Inferior parietal cortex (tissue), 1 donor: ENCODE measurements around the gene MYL3.
A peak's percentile ranks its signal among the peaks of the same experiment; 100 is the strongest.

Experiments
- DNase-seq: peaks from one replicate; pipeline ENCODE4 v3.0.0-alpha.2; 2016; ENCODE audit errors: extremely low spot score

Gene MYL3

GRCh38 chr3:46849686-46850467 lies 13.4 kb downstream of the MYL3 start:
- DNase-seq, result no peak

GRCh38 chr3:46849045-46849631 lies 14.1 kb downstream of the MYL3 start:
- no peak for DNase-seq

GRCh38 chr3:46848271-46849044 lies 14.8 kb downstream of the MYL3 start:
- DNase-seq, result no peak

- DNase-seq, result no peak
Measured at GRCh38 chr3:46847744-46848143, 15.5 kb downstream of the MYL3 start.

- no peak for DNase-seq
Measured at GRCh38 chr3:46846624-46847542, 16.4 kb downstream of the MYL3 start.

- DNase-seq, result peak; percentile 47
Measured at GRCh38 chr3:46845860-46846623, 17.2 kb downstream of the MYL3 start.

- DNase-seq, result peak; percentile 6
Measured at GRCh38 chr3:46845397-46845859, 17.8 kb downstream of the MYL3 start.

- no peak for DNase-seq
Measured at GRCh38 chr3:46844881-46845312, 18.3 kb downstream of the MYL3 start.

- no peak for DNase-seq
Measured at GRCh38 chr3:46844397-46844796, 18.8 kb downstream of the MYL3 start.

- DNase-seq, result no peak
Measured at GRCh38 chr3:46843508-46843907, 19.7 kb downstream of the MYL3 start.

GRCh38 chr3:46840491-46840890 lies 22.8 kb downstream of the MYL3 start:
- no peak for DNase-seq

GRCh38 chr3:46838301-46838700 lies 24.9 kb downstream of the MYL3 start:
- no peak for DNase-seq

- DNase-seq, result no peak
Measured at GRCh38 chr3:46835491-46835890, 27.8 kb downstream of the MYL3 start.

GRCh38 chr3:46835054-46835453 lies 28.2 kb downstream of the MYL3 start:
- no peak for DNase-seq

- no peak for DNase-seq
Measured at GRCh38 chr3:46833346-46834300, 29.6 kb downstream of the MYL3 start.

GRCh38 chr3:46831841-46832240 lies 31.4 kb downstream of the MYL3 start:
- DNase-seq, result no peak

GRCh38 chr3:46831316-46831715 lies 31.9 kb downstream of the MYL3 start:
- DNase-seq, result no peak

GRCh38 chr3:46830801-46831200 lies 32.4 kb downstream of the MYL3 start:
- no peak for DNase-seq

- DNase-seq, result no peak
Measured at GRCh38 chr3:46829699-46830208, 33.5 kb downstream of the MYL3 start.
